ENCODE results near the gene BICRA.
A peak's percentile ranks its signal among the peaks of the same experiment; 100 is the strongest.

Gene BICRA

GRCh38 chr19:47641891-47642485 lies 33.1 kb downstream of the BICRA start:
- no peak for DNase-seq (ENCODE audit: low read depth, low spot score)
- in situ Hi-C loops (cut with HindIII; ENCODE audit: low sequenced_read_pairs), result no loop called here
- TF ChIP-seq CTCF (IDR thresholded peaks at IDR 0.05; ENCODE audit: low read depth, low read length), result no peak
- no peak overlapping the region for H3K4me3 ChIP-seq (ENCODE audit: low read depth, low read length)

GRCh38 chr19:47643281-47643680 lies 34.3 kb downstream of the BICRA start:
- no peak overlapping the region for H3K4me3 ChIP-seq (ENCODE audit: low read depth, low read length)
- TF ChIP-seq CTCF (IDR thresholded peaks at IDR 0.05; ENCODE audit: low read depth, low read length), result no peak
- in situ Hi-C loops (cut with HindIII; ENCODE audit: low sequenced_read_pairs), result no loop called here
- DNase-seq (ENCODE audit: low read depth, low spot score), result no peak

GRCh38 chr19:47644199-47644598 lies 35.3 kb downstream of the BICRA start:
- no peak overlapping the region for H3K4me3 ChIP-seq (ENCODE audit: low read depth, low read length)
- in situ Hi-C loops (cut with HindIII; ENCODE audit: low sequenced_read_pairs), result no loop called here
- TF ChIP-seq CTCF (IDR thresholded peaks at IDR 0.05; ENCODE audit: low read depth, low read length), result no peak
- no peak for DNase-seq (ENCODE audit: low read depth, low spot score)

GRCh38 chr19:47644743-47645482 lies 36.0 kb downstream of the BICRA start:
- no peak overlapping the region for H3K4me3 ChIP-seq (ENCODE audit: low read depth, low read length)
- in situ Hi-C loops (cut with HindIII; ENCODE audit: low sequenced_read_pairs), result no loop called here
- TF ChIP-seq CTCF (IDR thresholded peaks at IDR 0.05; ENCODE audit: low read depth, low read length), result no peak
- DNase-seq (ENCODE audit: low read depth, low spot score), result peak; percentile 42

- no peak overlapping the region for H3K4me3 ChIP-seq (ENCODE audit: low read depth, low read length)
- TF ChIP-seq CTCF (IDR thresholded peaks at IDR 0.05; ENCODE audit: low read depth, low read length), result no peak
- in situ Hi-C loops (cut with HindIII; ENCODE audit: low sequenced_read_pairs), result no loop called here
- DNase-seq (ENCODE audit: low read depth, low spot score), result no peak
Measured at GRCh38 chr19:47646924-47647323, 38.0 kb downstream of the BICRA start.

GRCh38 chr19:47649588-47649987 lies 40.7 kb downstream of the BICRA start:
- in situ Hi-C loops (cut with HindIII; ENCODE audit: low sequenced_read_pairs), result no loop called here
- H3K4me3 ChIP-seq (ENCODE audit: low read depth, low read length), result no peak overlapping the region
- DNase-seq (ENCODE audit: low read depth, low spot score), result no peak
- TF ChIP-seq CTCF (IDR thresholded peaks at IDR 0.05; ENCODE audit: low read depth, low read length), result no peak

Data from astrocyte of the spinal cord (primary cell).